ENCODE data around the gene FNDC3A.
A peak's percentile ranks its signal among the peaks of the same experiment; 100 is the strongest.

The FNDC3A gene, protein sequence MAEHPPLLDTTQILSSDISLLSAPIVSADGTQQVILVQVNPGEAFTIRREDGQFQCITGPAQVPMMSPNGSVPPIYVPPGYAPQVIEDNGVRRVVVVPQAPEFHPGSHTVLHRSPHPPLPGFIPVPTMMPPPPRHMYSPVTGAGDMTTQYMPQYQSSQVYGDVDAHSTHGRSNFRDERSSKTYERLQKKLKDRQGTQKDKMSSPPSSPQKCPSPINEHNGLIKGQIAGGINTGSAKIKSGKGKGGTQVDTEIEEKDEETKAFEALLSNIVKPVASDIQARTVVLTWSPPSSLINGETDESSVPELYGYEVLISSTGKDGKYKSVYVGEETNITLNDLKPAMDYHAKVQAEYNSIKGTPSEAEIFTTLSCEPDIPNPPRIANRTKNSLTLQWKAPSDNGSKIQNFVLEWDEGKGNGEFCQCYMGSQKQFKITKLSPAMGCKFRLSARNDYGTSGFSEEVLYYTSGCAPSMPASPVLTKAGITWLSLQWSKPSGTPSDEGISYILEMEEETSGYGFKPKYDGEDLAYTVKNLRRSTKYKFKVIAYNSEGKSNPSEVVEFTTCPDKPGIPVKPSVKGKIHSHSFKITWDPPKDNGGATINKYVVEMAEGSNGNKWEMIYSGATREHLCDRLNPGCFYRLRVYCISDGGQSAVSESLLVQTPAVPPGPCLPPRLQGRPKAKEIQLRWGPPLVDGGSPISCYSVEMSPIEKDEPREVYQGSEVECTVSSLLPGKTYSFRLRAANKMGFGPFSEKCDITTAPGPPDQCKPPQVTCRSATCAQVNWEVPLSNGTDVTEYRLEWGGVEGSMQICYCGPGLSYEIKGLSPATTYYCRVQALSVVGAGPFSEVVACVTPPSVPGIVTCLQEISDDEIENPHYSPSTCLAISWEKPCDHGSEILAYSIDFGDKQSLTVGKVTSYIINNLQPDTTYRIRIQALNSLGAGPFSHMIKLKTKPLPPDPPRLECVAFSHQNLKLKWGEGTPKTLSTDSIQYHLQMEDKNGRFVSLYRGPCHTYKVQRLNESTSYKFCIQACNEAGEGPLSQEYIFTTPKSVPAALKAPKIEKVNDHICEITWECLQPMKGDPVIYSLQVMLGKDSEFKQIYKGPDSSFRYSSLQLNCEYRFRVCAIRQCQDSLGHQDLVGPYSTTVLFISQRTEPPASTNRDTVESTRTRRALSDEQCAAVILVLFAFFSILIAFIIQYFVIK

DNA sequence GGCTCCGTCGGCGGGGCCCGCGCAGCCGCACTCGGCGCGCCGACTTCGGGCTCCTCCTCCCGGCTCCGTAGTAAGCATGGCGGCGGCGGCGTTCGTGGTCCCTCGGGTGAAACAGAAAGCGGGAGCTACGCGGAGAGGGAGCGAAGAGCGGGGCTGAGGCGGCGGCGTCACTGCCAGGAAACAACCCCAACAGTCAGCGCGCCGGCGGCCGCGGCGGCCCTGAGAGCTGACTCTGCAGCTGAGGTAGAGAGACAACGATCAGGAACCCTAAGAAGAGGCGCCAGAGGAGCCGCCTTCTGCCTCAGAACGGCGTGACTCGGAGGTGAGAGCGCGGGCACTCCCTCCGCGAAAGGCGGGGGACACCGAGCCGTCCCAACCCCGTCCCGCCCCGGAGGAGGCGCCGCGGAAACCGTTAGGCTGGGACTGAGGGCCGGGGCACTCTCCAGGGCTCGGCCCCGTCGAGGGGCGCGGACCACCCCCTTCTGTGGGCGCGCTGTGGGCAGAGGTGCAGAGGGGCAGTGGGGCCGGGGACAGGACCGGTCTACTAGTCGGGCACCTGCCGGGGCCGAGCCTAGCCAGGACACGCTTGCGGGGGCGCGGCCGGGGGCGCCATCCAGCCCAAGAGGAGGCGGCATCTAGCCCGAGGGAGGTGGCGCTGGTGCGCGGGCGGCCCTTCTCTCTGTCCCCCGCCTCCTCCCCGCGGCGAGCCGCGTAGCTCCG lies at the start of gene FNDC3A:
TSS of gene FNDC3A (plus strand) at position 57 of the 720 bp plus-strand sequence. CDS start 30,279 bp downstream, outside the sequence.
- TF ChIP-seq, protein P1, sequence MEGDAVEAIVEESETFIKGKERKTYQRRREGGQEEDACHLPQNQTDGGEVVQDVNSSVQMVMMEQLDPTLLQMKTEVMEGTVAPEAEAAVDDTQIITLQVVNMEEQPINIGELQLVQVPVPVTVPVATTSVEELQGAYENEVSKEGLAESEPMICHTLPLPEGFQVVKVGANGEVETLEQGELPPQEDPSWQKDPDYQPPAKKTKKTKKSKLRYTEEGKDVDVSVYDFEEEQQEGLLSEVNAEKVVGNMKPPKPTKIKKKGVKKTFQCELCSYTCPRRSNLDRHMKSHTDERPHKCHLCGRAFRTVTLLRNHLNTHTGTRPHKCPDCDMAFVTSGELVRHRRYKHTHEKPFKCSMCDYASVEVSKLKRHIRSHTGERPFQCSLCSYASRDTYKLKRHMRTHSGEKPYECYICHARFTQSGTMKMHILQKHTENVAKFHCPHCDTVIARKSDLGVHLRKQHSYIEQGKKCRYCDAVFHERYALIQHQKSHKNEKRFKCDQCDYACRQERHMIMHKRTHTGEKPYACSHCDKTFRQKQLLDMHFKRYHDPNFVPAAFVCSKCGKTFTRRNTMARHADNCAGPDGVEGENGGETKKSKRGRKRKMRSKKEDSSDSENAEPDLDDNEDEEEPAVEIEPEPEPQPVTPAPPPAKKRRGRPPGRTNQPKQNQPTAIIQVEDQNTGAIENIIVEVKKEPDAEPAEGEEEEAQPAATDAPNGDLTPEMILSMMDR (IDR thresholded peaks at IDR 0.05; ENCODE audit: low read depth, low read length): no peak
- DNase-seq (ENCODE audit: extremely low read depth, low read depth): peak; percentile 44

DNA sequence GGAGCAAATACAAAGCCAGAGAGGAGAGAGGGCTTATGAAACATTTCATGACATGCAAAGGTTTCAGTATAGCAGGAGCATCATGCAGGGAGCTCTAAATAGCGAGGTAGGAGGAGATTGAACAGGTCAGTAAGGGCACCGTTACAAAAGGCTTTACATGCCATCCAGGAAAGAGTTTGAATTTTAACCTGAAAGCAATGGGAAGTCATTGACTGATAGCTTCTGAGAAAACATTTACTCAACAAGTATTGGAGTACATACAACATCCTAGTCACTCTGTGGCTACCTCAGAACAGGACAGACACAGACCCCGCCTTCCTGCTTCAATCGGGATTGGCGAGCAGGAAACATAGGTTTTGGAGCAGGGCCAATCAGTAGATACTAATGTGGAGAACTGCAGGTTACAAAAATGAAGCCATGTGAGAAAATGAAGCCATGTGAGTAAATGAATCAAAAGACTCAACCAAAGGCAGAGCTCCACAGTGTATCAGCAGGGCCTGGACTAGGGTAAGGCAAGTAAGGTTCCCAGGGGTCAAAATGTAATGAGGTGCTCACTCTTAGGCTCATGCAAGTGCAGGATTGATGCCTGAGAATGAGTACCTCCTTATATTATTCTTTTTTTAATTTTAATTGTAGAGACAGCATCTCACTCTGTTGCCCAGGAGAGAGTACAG lies 46.8 kb upstream of the FNDC3A start:
- TF ChIP-seq, protein P1 (IDR thresholded peaks at IDR 0.05; ENCODE audit: low read depth, low read length): no peak
- DNase-seq (ENCODE audit: extremely low read depth, low read depth): no peak

DNA sequence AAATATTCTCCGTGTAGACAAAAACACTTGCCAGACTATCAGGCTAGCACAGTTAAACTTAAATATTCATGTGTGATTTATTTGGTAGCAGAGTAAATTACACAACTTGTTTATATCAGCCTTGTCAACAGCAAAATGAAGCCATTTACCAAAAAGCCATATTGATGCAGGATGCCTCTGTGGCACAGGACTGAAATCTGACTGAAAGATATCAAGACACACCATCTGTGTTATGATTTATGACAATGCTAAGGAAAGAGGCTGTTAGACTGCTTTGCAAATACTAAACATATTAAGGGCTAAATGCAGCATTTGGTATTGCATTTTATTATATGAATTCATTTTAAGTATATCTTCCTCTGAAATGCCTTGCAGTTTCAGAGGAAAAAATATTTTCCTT lies 44.8 kb upstream of the FNDC3A start:
- TF ChIP-seq, protein P1 (IDR thresholded peaks at IDR 0.05; ENCODE audit: low read depth, low read length): no peak
- DNase-seq (ENCODE audit: extremely low read depth, low read depth): no peak

DNA sequence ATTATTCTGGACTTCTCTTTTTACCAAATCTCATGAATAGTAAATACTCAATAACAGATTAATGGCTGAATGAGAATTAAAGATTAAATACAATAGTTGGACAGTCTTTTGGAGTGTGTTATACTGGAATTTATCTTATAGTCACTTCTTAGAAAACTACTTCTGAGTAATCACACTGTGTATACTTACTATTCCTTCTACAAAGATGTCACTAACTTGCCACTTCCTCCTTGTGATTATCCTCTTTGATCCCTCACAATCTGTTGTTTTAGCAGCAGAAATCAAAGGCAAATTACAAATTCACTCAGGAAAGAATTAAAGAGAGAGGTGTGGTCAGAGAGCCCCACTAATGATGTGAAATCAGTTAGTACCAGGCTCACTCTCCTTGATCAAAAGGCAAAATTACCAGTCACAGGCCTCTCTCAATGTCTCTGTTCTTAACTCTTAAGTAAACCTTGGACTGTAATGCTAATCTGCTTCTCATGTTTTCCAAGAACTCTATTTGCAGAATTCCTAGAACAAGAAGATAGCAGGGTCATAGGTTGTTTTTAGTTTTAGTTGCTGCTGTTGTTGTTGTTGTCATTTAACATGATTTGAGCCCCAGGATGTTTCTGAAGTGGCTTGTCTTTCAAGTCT lies 37.3 kb upstream of the FNDC3A start:
- TF ChIP-seq, protein P1 (IDR thresholded peaks at IDR 0.05; ENCODE audit: low read depth, low read length): no peak
- no peak for DNase-seq (ENCODE audit: extremely low read depth, low read depth)

DNA sequence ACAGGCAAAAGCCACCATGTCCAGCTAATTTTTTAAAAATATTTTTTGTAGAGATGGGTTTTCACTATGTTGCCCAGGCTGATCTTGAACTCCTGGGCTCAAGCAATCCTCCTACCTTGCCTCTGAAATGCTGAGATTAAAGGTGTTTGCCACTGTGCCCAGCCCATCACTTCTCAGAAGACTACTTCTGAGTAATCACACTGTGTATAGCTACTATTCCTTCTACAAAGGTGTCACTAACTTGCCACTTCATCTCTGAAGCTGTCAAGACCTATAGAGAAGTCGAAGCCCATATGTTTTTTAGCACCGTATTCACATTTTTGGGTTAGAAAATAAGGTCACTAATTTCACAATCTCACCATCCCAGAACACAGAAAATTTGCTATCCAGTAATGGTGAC lies 36.0 kb upstream of the FNDC3A start:
- TF ChIP-seq, protein P1 (IDR thresholded peaks at IDR 0.05; ENCODE audit: low read depth, low read length): no peak
- DNase-seq (ENCODE audit: extremely low read depth, low read depth): no peak

DNA sequence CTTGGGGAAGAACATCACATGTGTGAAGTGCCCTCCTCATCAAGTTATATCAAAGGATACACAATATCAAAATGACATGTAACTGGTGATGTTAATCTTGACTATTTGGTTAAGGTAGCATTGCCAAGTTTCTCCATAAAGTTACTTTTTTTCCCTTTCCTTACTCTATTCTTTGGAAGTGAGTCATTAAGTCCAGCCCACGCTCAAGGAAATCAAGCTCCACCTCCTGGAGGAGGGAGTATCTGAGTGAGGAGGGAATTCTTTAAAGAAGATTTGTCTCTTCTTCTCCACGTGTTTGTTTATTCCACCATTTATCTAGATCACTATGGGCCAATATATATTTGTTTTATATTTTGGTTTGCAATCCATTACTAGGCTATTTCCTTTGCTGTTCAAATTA lies 33.6 kb upstream of the FNDC3A start:
- TF ChIP-seq, protein P1 (IDR thresholded peaks at IDR 0.05; ENCODE audit: low read depth, low read length): no peak
- no peak for DNase-seq (ENCODE audit: extremely low read depth, low read depth)
